TTC549 (cell line): ENCODE measurements around the gene HCN2.
"Not testable (repeated sequence)": the region's sequence is repeated elsewhere in the genome, so short reads cannot be mapped to it uniquely, and the experiment has no call there.

Source experiments
- FAIRE-seq: peaks from 2 replicates; lab custom pipeline; 2012; peaks lifted over from hg19 to GRCh38; lab: Jason Lieb, UNC

The HCN2 gene

GRCh38 chr19:605061-605971 lies 15.6 kb downstream of the HCN2 start:
- not testable (repeated sequence) for FAIRE-seq

- FAIRE-seq: no peak
Measured at GRCh38 chr19:607301-608154, 17.8 kb downstream of the HCN2 start.

DNA sequence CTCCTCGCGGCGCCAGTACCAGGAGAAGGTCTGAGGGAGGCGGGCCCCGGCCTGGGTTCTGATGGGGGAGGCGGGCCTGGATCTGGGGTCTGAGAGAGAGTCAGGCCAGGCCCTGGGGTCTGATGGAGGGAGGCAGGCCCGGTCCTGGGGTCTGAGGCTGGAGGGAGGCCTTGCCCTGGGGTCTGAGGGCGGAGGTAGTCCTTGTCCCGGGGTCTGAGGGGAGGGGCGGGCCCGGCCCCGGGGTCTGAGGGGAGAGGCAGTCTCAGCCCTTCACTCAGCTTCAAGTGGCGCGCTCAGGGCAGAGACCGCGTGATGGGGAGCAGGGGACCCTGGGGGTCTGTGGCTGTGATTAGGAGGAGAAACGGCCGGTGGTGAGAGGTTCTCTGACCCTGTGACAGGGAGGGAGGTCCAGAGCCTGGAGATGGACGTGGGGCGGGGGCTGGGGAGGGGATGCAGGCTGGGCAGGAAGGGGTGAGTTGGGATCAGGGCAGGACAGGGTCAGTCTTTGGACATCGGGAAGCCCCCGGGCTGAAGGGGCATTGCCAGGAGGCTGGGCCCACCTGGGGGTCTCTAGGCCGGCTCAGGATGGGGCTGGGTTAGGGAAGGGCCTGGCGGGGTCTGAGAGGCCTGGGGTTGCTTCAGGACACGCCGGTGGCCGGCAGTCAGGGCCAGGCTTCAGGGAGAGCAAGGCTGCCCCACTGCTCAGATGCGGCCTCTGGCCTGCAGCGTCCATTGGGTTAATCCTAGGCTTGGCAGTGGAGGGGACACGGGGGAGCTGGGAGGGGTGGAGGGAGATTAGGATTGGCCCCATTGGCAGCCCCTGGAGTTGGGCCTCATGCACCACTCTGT lies 18.7 kb downstream of the HCN2 start:
- no peak for FAIRE-seq

GRCh38 chr19:609004-609346 lies 19.3 kb downstream of the HCN2 start:
- FAIRE-seq: no peak

DNA sequence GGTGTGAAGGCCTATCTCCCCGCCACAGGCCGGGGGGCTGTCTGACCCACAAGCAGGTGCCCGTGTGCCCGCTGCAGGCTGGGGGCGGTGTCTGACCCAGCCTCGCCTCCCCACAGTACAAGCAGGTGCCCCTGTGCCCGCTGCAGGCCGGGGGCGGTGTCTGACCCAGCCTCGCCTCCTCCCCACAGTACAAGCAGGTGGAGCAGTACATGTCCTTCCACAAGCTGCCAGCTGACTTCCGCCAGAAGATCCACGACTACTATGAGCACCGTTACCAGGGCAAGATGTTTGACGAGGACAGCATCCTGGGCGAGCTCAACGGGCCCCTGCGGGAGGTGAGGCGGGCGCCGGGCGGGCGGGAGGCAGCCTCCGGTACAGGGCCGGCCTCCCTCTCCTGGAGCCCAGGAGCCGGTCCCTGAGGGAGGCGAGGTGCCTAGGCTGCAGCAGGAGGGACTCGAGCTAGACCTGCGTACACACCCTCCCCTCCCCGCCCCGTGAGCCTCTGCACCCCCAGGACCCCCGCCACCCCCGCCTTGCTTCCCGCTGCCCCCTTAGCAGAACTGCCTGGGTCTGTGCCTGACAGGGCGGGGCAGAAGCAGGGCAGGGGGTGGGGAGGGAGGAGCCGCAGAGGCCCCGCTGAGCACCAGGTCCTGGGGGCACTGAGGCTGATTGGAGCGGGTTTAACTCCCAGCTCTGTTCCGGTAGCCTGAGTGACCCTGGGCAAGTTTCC lies 20.6 kb downstream of the HCN2 start:
- FAIRE-seq: no peak

- FAIRE-seq: no peak
Measured at GRCh38 chr19:610801-611480, 21.3 kb downstream of the HCN2 start.

DNA sequence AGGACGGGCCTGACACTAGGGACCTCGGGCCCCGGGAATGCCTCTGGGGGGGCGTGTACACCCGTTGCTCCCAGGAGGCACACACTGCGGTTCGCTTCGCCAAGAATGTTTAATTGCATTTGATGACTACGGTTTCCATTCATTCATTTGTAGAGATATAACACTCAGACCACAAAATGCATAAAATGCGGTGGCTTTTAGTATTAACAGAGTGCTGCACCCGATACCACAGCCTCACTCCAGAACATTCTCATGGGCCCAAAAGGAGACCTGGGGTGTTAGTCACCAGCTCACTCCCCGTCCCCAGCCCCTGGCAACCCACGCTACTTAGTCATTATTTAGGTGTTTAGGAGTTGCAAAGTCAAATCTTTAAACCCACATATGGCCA lies 21.8 kb downstream of the HCN2 start:
- no peak for FAIRE-seq

- FAIRE-seq: no peak
Measured at GRCh38 chr19:612941-613340, 23.3 kb downstream of the HCN2 start.

- no peak for FAIRE-seq
Measured at GRCh38 chr19:613732-614567, 24.3 kb downstream of the HCN2 start.

DNA sequence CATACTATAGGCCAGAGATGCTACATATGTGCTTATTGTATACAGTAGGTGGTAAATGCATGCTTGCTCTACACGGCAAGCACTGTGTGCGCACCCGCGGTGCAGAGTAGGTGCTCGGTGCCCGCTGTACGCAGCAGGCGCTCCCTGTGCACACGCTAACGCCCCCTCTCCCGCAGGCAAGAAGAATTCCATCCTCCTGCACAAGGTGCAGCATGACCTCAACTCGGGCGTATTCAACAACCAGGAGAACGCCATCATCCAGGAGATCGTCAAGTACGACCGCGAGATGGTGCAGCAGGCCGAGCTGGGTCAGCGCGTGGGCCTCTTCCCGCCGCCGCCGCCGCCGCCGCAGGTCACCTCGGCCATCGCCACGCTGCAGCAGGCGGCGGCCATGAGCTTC lies 25.9 kb downstream of the HCN2 start:
- FAIRE-seq: no peak

DNA sequence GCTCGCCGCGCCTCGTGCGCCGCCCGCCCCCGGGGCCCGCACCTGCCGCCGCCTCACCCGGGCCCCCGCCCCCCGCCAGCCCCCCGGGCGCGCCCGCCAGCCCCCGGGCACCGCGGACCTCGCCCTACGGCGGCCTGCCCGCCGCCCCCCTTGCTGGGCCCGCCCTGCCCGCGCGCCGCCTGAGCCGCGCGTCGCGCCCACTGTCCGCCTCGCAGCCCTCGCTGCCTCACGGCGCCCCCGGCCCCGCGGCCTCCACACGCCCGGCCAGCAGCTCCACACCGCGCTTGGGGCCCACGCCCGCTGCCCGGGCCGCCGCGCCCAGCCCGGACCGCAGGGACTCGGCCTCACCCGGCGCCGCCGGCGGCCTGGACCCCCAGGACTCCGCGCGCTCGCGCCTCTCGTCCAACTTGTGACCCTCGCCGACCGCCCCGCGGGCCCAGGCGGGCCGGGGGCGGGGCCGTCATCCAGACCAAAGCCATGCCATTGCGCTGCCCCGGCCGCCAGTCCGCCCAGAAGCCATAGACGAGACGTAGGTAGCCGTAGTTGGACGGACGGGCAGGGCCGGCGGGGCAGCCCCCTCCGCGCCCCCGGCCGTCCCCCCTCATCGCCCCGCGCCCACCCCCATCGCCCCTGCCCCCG lies 26.5 kb downstream of the HCN2 start:
- FAIRE-seq: no peak

DNA sequence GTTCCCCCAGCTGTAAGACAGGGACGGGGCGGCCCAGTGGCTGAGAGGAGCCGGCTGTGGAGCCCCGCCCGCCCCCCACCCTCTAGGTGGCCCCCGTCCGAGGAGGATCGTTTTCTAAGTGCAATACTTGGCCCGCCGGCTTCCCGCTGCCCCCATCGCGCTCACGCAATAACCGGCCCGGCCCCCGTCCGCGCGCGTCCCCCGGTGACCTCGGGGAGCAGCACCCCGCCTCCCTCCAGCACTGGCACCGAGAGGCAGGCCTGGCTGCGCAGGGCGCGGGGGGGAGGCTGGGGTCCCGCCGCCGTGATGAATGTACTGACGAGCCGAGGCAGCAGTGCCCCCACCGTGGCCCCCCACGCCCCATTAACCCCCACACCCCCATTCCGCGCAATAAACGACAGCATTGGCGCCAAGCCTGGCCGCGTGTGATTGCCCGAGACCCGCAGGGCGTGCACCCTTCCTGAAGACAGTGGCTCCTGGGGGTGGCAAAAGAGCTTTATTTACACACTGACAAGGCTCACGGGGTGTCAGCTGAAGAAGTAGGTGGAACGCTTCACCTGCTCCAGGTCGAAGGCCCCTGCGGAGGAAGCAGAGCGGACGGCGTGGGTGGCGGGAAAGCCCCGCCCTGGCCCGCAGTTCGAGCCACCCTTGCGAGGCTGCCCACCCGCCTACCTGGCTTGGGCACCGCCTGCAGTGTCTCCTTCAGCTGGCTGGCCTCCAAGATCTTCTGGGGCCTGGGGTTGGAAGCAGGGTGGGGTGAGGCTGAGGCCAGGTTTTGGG lies 27.3 kb downstream of the HCN2 start:
- FAIRE-seq: no peak

- no peak for FAIRE-seq
Measured at GRCh38 chr19:617551-618246, 28.0 kb downstream of the HCN2 start.

- no peak for FAIRE-seq
Measured at GRCh38 chr19:618247-618619, 28.6 kb downstream of the HCN2 start.

GRCh38 chr19:618674-619285 lies 29.1 kb downstream of the HCN2 start:
- no peak for FAIRE-seq

DNA sequence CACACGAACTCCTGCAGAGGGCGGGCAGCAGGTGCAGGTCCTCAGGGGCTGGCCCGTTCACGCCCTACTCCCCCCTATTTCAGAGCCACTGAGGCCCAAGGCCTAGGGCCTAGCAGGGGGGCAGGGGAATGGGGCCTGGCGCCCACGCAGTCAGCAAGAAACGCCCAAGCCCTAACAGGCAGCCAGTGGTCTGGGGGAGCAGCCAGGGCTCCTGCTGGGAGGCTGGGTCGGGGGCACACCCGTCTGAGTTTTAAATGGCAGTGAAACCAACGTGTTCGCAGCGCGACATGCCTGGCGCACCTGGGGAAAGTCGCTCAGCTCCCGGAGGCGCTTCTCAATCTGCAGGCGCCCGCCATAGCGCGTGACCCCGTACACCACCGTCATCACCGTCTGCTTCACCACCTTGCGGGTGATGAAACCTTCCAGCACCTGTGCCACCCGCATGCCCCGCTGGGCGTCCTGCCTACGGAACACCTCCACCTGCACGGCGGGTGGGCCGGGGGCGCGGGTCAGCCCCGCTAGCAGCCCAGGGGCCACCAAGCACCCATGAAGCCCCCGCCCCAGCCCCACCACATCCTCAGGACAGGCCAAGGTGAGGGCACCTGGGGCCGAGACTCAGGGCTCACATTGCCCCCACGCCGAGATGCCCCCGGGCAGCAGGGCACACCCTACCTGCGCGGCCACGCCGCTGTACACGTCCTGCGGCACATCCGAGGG lies 29.8 kb downstream of the HCN2 start:
- FAIRE-seq: no peak

- FAIRE-seq: no peak
Measured at GRCh38 chr19:620166-620862, 30.6 kb downstream of the HCN2 start.
